ENCODE data around the gene RUBCNL.

Gene RUBCNL

GRCh38 chr13:46324976-46325375 lies 62.1 kb downstream of the RUBCNL start:
- TF ChIP-seq CTCF (IDR thresholded peaks at IDR 0.05; ENCODE audit: extremely low read depth, missing control alignments), result no peak

GRCh38 chr13:46321494-46322225 lies 65.4 kb downstream of the RUBCNL start:
- peak; percentile 64 for DNase-seq (ENCODE audit: low spot score)
- peak; percentile 71 for TF ChIP-seq CTCF (IDR thresholded peaks at IDR 0.05; ENCODE audit: extremely low read depth, missing control alignments)

More at GRCh38 chr13:46324976-46325375, 62.1 kb downstream of the RUBCNL start:
- DNase-seq (ENCODE audit: low spot score), result no peak

GRCh38 chr13:46320821-46321220 lies 66.2 kb downstream of the RUBCNL start:
- TF ChIP-seq CTCF (IDR thresholded peaks at IDR 0.05; ENCODE audit: extremely low read depth, missing control alignments), result no peak
- DNase-seq (ENCODE audit: low spot score), result no peak

- TF ChIP-seq CTCF (IDR thresholded peaks at IDR 0.05; ENCODE audit: extremely low read depth, missing control alignments), result no peak
- no peak for DNase-seq (ENCODE audit: low spot score)
These were observed 66.6 kb downstream of the RUBCNL start for GRCh38 chr13:46320406-46320805.

GRCh38 chr13:46318986-46319385 lies 68.1 kb downstream of the RUBCNL start:
- TF ChIP-seq CTCF (IDR thresholded peaks at IDR 0.05; ENCODE audit: extremely low read depth, missing control alignments), result no peak
- DNase-seq (ENCODE audit: low spot score), result no peak

- no peak for DNase-seq (ENCODE audit: low spot score)
- no peak for TF ChIP-seq CTCF (IDR thresholded peaks at IDR 0.05; ENCODE audit: extremely low read depth, missing control alignments)
These were observed 69.9 kb downstream of the RUBCNL start for GRCh38 chr13:46317120-46317519.

GRCh38 chr13:46315491-46316075 lies 71.5 kb downstream of the RUBCNL start:
- no peak for DNase-seq (ENCODE audit: low spot score)
- TF ChIP-seq CTCF (IDR thresholded peaks at IDR 0.05; ENCODE audit: extremely low read depth, missing control alignments), result no peak

Data from GM20000 (cell line).